ENCODE results near the gene CRYGN.

DNA sequence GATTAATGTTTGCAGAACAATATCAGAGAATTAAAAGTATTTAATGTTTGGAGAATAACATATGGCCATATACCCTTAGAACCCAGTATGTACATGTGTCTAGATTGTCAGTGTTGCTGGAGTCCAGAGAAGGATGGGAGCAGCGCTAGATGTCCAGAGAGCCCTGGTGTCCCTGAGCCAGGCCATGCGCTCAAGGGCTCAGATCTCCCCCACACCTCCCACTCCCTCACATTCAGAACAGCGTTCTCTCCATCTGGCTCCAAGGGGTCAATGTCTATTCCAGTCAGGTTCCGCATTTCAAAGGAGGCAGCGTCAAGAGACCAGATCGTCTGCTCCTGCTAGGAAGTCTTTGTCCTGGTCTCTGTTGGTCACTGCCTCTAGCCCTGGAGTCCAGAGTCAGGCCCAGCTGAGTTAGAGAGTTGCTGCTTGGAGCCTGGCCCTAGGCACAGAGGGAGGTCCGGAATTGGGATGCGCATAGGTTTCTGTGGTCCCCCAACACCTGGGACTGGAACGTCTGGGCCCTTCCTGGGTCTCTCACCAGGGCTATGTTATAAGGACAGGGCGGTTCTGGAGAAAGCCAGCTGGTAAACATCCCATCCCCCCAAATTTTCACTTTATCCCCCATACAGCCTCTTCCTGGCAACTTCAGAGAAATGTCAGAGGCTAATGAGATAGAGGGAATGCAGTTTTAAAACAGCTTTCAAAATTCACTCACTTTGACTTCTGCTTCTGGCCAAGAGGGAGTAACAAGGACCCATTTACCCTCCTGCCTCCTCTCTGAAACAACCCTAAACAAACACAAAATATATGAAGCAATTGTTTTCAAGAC, 23.6 kb downstream of the CRYGN start:
- no peak for TF ChIP-seq GATA3 (IDR thresholded peaks at IDR 0.05; ENCODE audit: low read depth, low read length)
- TF ChIP-seq GATA2 (IDR thresholded peaks at IDR 0.05; ENCODE audit: low read depth, low read length): no peak

All from SH-SY5Y (cell line).